EH (cell line): ENCODE data around the gene CLEC18A.
"Not testable (repeated sequence)": the region's sequence is repeated elsewhere in the genome, so short reads cannot be mapped to it uniquely, and the experiment has no call there.

ENCODE experiments used
- DNase-seq: peaks from one replicate; pipeline ENCODE4 v3.0.0-alpha.2; 2015; ENCODE audit warnings: low read depth

The CLEC18A gene

GRCh38 chr16:69930117-69930776, 20.9 kb upstream of the CLEC18A start:
- peak; percentile 75 for DNase-seq

- DNase-seq, result no peak
Observed at GRCh38 chr16:69931631-69932030, 19.5 kb upstream of the CLEC18A start.

GRCh38 chr16:69932228-69932627, 18.9 kb upstream of the CLEC18A start:
- DNase-seq, result no peak

- DNase-seq, result no peak
Observed at GRCh38 chr16:69932691-69933392, 18.3 kb upstream of the CLEC18A start.

GRCh38 chr16:69934044-69934443, 17.1 kb upstream of the CLEC18A start:
- no peak for DNase-seq

- DNase-seq, result no peak
Observed at GRCh38 chr16:69934751-69935150, 16.4 kb upstream of the CLEC18A start.

GRCh38 chr16:69935278-69935711, 15.8 kb upstream of the CLEC18A start:
- DNase-seq, result no peak

GRCh38 chr16:69935740-69936139, 15.4 kb upstream of the CLEC18A start:
- no peak for DNase-seq

GRCh38 chr16:69936252-69936651, 14.9 kb upstream of the CLEC18A start:
- no peak for DNase-seq

- DNase-seq, result no peak
Observed at GRCh38 chr16:69936751-69937211, 14.4 kb upstream of the CLEC18A start.

GRCh38 chr16:69937465-69937951, 13.6 kb upstream of the CLEC18A start:
- DNase-seq, result peak; percentile 39

- DNase-seq, result no peak
Observed at GRCh38 chr16:69938981-69939820, 11.9 kb upstream of the CLEC18A start.

GRCh38 chr16:69939821-69940585, 11.1 kb upstream of the CLEC18A start:
- DNase-seq, result no peak

GRCh38 chr16:69940676-69941075, 10.5 kb upstream of the CLEC18A start:
- DNase-seq, result no peak

GRCh38 chr16:69941251-69942098, 9.7 kb upstream of the CLEC18A start:
- no peak for DNase-seq

- DNase-seq, result no peak
Observed at GRCh38 chr16:69942099-69942491, 9.0 kb upstream of the CLEC18A start.

- DNase-seq, result no peak
Observed at GRCh38 chr16:69942627-69943170, 8.4 kb upstream of the CLEC18A start.

GRCh38 chr16:69943241-69944036, 7.7 kb upstream of the CLEC18A start:
- peak; percentile 41 for DNase-seq

GRCh38 chr16:69950411-69950810, 723 bp upstream of the CLEC18A start:
- DNase-seq, result not testable (repeated sequence)

GRCh38 chr16:69951672-69952031, 518 bp downstream of the CLEC18A start:
- not testable (repeated sequence) for DNase-seq
